ENCODE measurements around the gene NCK1.

NCK1 gene

GRCh38 chr3:136861890-136862616, at the start of gene NCK1:
Gene NCK1 (plus strand): TSS chr3:136862208. CDS start chr3:136928002, 65,794 bp downstream.
- DNase-seq: peak; percentile 98

- no peak for DNase-seq
These were observed 44.6 kb upstream of the NCK1 start for GRCh38 chr3:136817448-136817847.

GRCh38 chr3:136818191-136818768, 43.7 kb upstream of the NCK1 start:
- DNase-seq: peak; percentile 46

- peak; percentile 43 for DNase-seq
These were observed 43.1 kb upstream of the NCK1 start, which contains the start of gene SLC35G2 for GRCh38 chr3:136818769-136819391. Gene SLC35G2 (plus strand): TSS chr3:136819126. CDS start chr3:136854461, 35,335 bp downstream.

GRCh38 chr3:136819392-136819730, 42.6 kb upstream of the NCK1 start:
- DNase-seq: no peak

- DNase-seq: peak; percentile 28
These were observed 42.0 kb upstream of the NCK1 start for GRCh38 chr3:136819731-136820679.

GRCh38 chr3:136831461-136831860, 30.5 kb upstream of the NCK1 start:
- DNase-seq: no peak

GRCh38 chr3:136835089-136835812, 26.8 kb upstream of the NCK1 start:
- DNase-seq: no peak

GRCh38 chr3:136835813-136836510, 26.0 kb upstream of the NCK1 start:
- DNase-seq: no peak

- DNase-seq: no peak
These were observed 25.4 kb upstream of the NCK1 start for GRCh38 chr3:136836511-136837156.

GRCh38 chr3:136838641-136839555, 23.1 kb upstream of the NCK1 start:
- no peak for DNase-seq

GRCh38 chr3:136839556-136839931, 22.5 kb upstream of the NCK1 start:
- DNase-seq: no peak

- DNase-seq: no peak
These were observed 21.8 kb upstream of the NCK1 start for GRCh38 chr3:136840252-136840651.

GRCh38 chr3:136842294-136842693, 19.7 kb upstream of the NCK1 start:
- DNase-seq: no peak

- DNase-seq: no peak
These were observed 17.3 kb upstream of the NCK1 start for GRCh38 chr3:136844724-136845123.

GRCh38 chr3:136852180-136852579, 9.8 kb upstream of the NCK1 start:
- no peak for DNase-seq

GRCh38 chr3:136856665-136857064, 5.3 kb upstream of the NCK1 start:
- DNase-seq: no peak

GRCh38 chr3:136858381-136858780, 3.6 kb upstream of the NCK1 start:
- no peak for DNase-seq

GRCh38 chr3:136860541-136860940, 1.5 kb upstream of the NCK1 start:
- no peak for DNase-seq
